Peyer's patch (tissue), 4 donors: ENCODE results near the gene ORAI3.

Experiments used
- CTCF ChIP-seq, 6 experiments: fragments of 450-650 bp in 4 of 6; fragments of 200-600 bp in 2 of 6; sonication (generic) in 1 of 6; IDR thresholded peaks; one replicate each; pipeline ENCODE4 v1.5.1; 2017 to 2019; ENCODE audit warnings: antibody characterized with exemption in 6 of 6, mild to moderate bottlenecking in 3 of 6, moderate library complexity in 1 of 6
- POLR2A ChIP-seq, 2 donors: fragments of 450-650 bp; IDR thresholded peaks; one replicate each; pipeline ENCODE4 v1.5.1; 2017; ENCODE audit warnings: antibody characterized with exemption in 2 of 2, mild to moderate bottlenecking in 2 of 2, moderate library complexity in 2 of 2

DNA sequence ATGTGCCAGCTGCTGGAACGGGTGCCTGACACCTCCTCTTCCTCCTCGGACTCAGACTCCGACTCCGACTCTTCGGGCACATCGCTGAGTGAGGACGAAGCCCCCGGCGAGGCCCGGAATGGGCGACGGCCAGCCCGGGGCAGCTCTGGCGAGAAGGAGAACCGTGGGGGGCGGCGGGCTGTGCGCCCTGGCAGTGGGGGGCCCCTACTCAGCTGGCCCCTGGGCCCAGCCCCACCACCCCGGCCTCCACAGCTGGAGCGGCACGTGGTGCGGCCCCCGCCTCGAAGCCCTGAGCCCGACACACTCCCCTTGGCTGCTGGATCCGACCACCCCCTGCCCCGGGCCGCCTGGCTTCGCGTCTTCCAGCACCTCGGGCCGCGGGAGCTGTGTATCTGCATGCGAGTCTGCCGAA is 18.7 kb upstream of the ORAI3 start:
- TF ChIP-seq CTCF (IDR thresholded peaks at IDR 0.05) (no peak), POLR2A (IDR thresholded peaks at IDR 0.05) (no peak)
